Natural killer cell (primary cell): ENCODE measurements around the gene ACKR4. TPM values are rescaled to one million over a fixed set of nuclear protein-coding genes. Genes with fewer than 3 reads are reported as not detected.

Source experiments
- ATAC-seq, 3 donors: fragments of 150-1000 bp in 2 of 3; fragments of 200-7000 bp in 1 of 3; cut with Tn5 transposase; 1 replicate in 1 of 3; 2 replicates in 2 of 3; pipeline ENCODE4 v1.10.0; 2021; ENCODE audit warnings: mild to moderate bottlenecking in 2 of 3, moderate library complexity in 2 of 3
- DNase-seq, 2 donors: peaks; one replicate each; pipeline versions ENCODE4 v3.0.0 to v3.0.0-alpha.2; 2013 to 2021; ENCODE audit warnings: mixed read lengths in 1 of 2
- H3K27ac ChIP-seq: one replicate; pipeline ENCODE4 v1.5.1; 2013; ENCODE audit warnings: mild to moderate bottlenecking, low read length
- H3K27me3 ChIP-seq: one replicate; pipeline ENCODE4 v1.6.1; 2013; ENCODE audit warnings: low read length; ENCODE audit not compliant: control insufficient read depth, insufficient read depth
- H3K36me3 ChIP-seq: one replicate; pipeline ENCODE4 v1.6.1; 2013; ENCODE audit warnings: low read length; ENCODE audit not compliant: control insufficient read depth, insufficient read depth
- H3K4me1 ChIP-seq: one replicate; pipeline ENCODE4 v1.6.1; 2013; ENCODE audit warnings: low read length; ENCODE audit not compliant: control insufficient read depth, insufficient read depth
- H3K4me3 ChIP-seq: one replicate; pipeline ENCODE4 v1.5.1; 2013; ENCODE audit warnings: low read length
- H3K9me3 ChIP-seq: one replicate; pipeline ENCODE4 v1.6.1; 2013; ENCODE audit warnings: low read length; ENCODE audit not compliant: control insufficient read depth, insufficient read depth
- H3K27ac Mint-ChIP-seq, 2 donors: one replicate each; pipeline ENCODE4 v1.8.0; 2022; ENCODE audit warnings: mild to moderate bottlenecking in 2 of 2, mixed read lengths in 2 of 2, moderate library complexity in 1 of 2
- H3K27me3 Mint-ChIP-seq, 2 donors: one replicate each; pipeline ENCODE4 v1.8.0; 2022; ENCODE audit warnings: low read depth in 2 of 2, mixed read lengths in 2 of 2
- H3K36me3 Mint-ChIP-seq: one replicate; pipeline ENCODE4 v1.8.0; 2022; ENCODE audit warnings: mixed read lengths
- H3K4me1 Mint-ChIP-seq, 2 donors: one replicate each; pipeline ENCODE4 v1.8.0; 2022; ENCODE audit warnings: mixed read lengths in 2 of 2
- H3K4me3 Mint-ChIP-seq: one replicate; pipeline ENCODE4 v1.8.0; 2022; ENCODE audit warnings: mild to moderate bottlenecking, moderate library complexity, mixed read lengths
- H3K9me3 Mint-ChIP-seq, 2 donors: one replicate each; pipeline ENCODE4 v1.8.0; 2022; ENCODE audit warnings: mixed read lengths in 2 of 2
- WGBS: methylation state at CpG from one replicate; pipeline ENCODE4 v1.1.7; 2013; ENCODE audit warnings: missing lambda C conversion rate; ENCODE audit not compliant: insufficient coverage; 5-methylcytosine and 5-hydroxymethylcytosine counted together
- intact Hi-C: fragments of 100-400 bp; cut with micrococcal nuclease; formaldehyde crosslinking; loops from one replicate; pipeline ENCODE4 v1.14.2; 2022
- total RNA-seq, 4 donors: library from RNA; stranded (reverse); fragments of 120-200 nt in 1 of 4; gene quantifications; one replicate each; pipeline versions ENCODE4 v1.2.3 to v1.2.4, GENCODE V29; 2013 to 2022
- TF ChIP-seq, protein P1 (sequence below): fragments of 200-600 bp; IDR thresholded peaks from one replicate; pipeline ENCODE4 v1.8.0; 2022; ENCODE audit warnings: antibody characterized with exemption

Gene ACKR4
- total RNA-seq, 3 donors from 2014 or later (not counting 1 experiment from before 2014, with no cell fraction given) = 0.14 to 0.32 TPM; not detected in 1

DNA sequence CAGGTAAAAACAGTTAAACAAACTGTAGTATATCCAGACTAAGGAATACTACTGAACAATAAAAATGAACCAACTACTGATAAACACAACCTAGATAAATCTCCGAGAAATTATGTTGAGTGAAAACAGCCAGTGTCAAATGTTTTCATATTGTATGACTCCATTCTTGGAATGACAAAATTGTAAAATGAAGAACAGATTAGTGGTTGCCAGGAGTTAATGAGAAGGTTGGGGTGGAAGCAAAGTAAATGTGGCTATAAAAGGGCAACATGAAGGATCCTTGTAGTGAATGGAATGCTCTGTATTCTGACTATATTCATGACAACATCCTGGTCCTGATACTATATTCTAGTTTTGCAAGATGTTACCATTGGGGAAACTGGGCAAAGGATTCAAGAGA, 27.5 kb upstream of the ACKR4 start:
- Mint-ChIP-seq H3K27me3 (no peaks in the 10 kb centered on the region), H3K9me3 (no peaks in the 10 kb centered on the region), H3K36me3 (peaks cover under 1% of the 10 kb centered on the region), H3K4me3 (no peak overlapping the region), H3K27ac (no peak overlapping the region), H3K4me1 (no peaks in the 10 kb centered on the region)
- H3K36me3 ChIP-seq = no peaks in the 10 kb centered on the region
- no peak overlapping the region for H3K27ac ChIP-seq
- no peak for ATAC-seq
- intact Hi-C loops = no loop called here
- no peaks in the 10 kb centered on the region for H3K9me3 ChIP-seq
- H3K4me3 ChIP-seq = no peak overlapping the region
- WGBS = no CpG with 5 or more reads among the region's 1 CpG
- no peaks in the 10 kb centered on the region for H3K27me3 ChIP-seq
- no peaks in the 10 kb centered on the region for H3K4me1 ChIP-seq
- DNase-seq = no peak
- TF ChIP-seq, protein P1, sequence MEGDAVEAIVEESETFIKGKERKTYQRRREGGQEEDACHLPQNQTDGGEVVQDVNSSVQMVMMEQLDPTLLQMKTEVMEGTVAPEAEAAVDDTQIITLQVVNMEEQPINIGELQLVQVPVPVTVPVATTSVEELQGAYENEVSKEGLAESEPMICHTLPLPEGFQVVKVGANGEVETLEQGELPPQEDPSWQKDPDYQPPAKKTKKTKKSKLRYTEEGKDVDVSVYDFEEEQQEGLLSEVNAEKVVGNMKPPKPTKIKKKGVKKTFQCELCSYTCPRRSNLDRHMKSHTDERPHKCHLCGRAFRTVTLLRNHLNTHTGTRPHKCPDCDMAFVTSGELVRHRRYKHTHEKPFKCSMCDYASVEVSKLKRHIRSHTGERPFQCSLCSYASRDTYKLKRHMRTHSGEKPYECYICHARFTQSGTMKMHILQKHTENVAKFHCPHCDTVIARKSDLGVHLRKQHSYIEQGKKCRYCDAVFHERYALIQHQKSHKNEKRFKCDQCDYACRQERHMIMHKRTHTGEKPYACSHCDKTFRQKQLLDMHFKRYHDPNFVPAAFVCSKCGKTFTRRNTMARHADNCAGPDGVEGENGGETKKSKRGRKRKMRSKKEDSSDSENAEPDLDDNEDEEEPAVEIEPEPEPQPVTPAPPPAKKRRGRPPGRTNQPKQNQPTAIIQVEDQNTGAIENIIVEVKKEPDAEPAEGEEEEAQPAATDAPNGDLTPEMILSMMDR = no peak

DNA sequence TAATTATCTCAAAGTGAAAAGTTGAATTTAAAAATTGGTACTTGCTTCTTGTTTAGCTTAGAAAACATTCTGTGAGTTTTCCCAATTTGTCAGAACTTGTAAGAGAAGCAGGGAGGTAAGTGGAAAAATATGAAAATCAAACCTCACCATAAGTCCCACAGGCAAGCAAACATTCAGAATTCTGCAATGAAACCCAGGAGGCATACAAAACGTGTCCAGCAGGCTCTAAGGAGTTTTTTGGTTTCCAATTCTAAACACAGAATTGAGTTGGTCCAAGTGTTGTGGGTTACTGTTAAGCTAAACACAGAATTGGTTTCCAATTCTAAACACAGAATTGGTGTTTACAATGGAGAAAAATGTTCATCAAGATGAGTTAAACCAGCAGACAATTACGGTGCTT, 27.1 kb upstream of the ACKR4 start:
- no peak overlapping the region for H3K4me3 Mint-ChIP-seq
- H3K27me3 Mint-ChIP-seq = no peaks in the 10 kb centered on the region
- intact Hi-C loops = no loop called here
- Histone ChIP-seq H3K27ac (no peak overlapping the region), H3K9me3 (no peaks in the 10 kb centered on the region), H3K4me1 (no peaks in the 10 kb centered on the region), H3K4me3 (no peak overlapping the region), H3K27me3 (no peaks in the 10 kb centered on the region), H3K36me3 (no peaks in the 10 kb centered on the region)
- no peak overlapping the region for H3K27ac Mint-ChIP-seq
- H3K9me3 Mint-ChIP-seq = no peaks in the 10 kb centered on the region
- DNase-seq (no peak), ATAC-seq (no peak)
- no peaks in the 10 kb centered on the region for H3K4me1 Mint-ChIP-seq
- 77% methylated on average over 1 of the region's 2 CpGs for WGBS
- TF ChIP-seq, protein P1 = no peak
- no peaks in the 10 kb centered on the region for H3K36me3 Mint-ChIP-seq

DNA sequence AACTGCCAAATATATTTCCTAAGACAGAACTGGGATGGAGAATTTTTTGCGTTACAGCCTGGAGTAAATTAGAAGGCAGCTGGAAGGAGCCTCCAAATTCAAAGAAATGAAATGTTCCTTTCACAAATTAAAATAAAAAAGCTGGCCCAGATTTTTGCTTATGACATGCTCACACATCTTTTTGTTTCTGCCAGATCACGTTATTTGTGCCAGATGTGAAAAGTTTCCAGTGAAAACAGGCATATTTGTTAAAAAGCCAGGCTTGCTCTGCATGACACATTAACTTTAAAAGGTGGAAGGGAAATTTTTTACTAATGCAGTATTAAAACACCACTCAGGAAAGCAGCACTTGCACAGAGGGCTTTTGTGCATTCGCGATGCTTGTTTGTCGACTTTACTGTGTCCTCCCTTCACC, 23.3 kb upstream of the ACKR4 start:
- no peak for ATAC-seq
- H3K27me3 ChIP-seq = no peaks in the 10 kb centered on the region
- H3K4me3 Mint-ChIP-seq = no peak overlapping the region
- H3K4me3 ChIP-seq = no peak overlapping the region
- H3K27ac Mint-ChIP-seq = no peak overlapping the region
- H3K4me1 ChIP-seq = no peaks in the 10 kb centered on the region
- H3K36me3 ChIP-seq = peaks cover 19% of the 10 kb centered on the region
- H3K27me3 Mint-ChIP-seq = no peaks in the 10 kb centered on the region
- no peaks in the 10 kb centered on the region for H3K9me3 Mint-ChIP-seq
- H3K27ac ChIP-seq = no peak overlapping the region
- peaks cover 10% of the 10 kb centered on the region for H3K36me3 Mint-ChIP-seq
- intact Hi-C loops = no loop called here
- WGBS = over 99% methylated on average over 5 of the region's 5 CpGs
- H3K4me1 Mint-ChIP-seq = no peaks in the 10 kb centered on the region
- TF ChIP-seq, protein P1 = no peak
- H3K9me3 ChIP-seq = no peaks in the 10 kb centered on the region
- no peak for DNase-seq

DNA sequence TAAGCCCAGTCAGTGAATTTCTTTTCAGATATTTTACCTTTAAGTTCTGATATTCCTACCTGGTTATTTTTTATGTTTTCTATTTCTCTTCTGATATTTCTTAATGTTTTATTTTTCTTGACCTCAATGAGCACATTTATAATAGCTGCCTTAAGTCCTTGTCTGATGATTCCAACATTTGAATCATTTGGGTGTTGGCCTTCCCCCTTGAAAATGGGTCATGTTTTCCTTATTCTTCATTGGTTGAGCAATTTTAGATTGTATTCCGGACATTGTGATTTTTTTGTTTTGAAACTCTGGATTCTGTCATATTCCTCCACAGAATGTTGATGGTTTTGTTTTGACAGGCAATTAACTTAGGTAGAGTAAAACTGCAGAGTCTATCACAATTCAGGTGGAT, 9.7 kb upstream of the ACKR4 start:
- no peak for DNase-seq
- H3K27me3 ChIP-seq = no peaks in the 10 kb centered on the region
- no peak for ATAC-seq
- Mint-ChIP-seq H3K4me3 (no peak overlapping the region), H3K27me3 (no peaks in the 10 kb centered on the region), H3K9me3 (no peaks in the 10 kb centered on the region), H3K4me1 (no peaks in the 10 kb centered on the region), H3K27ac (no peak overlapping the region), H3K36me3 (no peaks in the 10 kb centered on the region)
- H3K27ac ChIP-seq = no peak overlapping the region
- intact Hi-C loops = no loop called here
- H3K9me3 ChIP-seq = no peaks in the 10 kb centered on the region
- peaks cover 4% of the 10 kb centered on the region for H3K36me3 ChIP-seq
- H3K4me3 ChIP-seq = no peak overlapping the region
- H3K4me1 ChIP-seq = no peaks in the 10 kb centered on the region
- TF ChIP-seq, protein P1 = no peak
- 100% methylated on average over 1 of the region's 1 CpG for WGBS
